ENCODE results near the gene VPS50.

GRCh38 chr7:93238748-93239147, 6.6 kb downstream of the VPS50 start:
- TF ChIP-seq EZH2phosphoT487 (IDR thresholded peaks at IDR 0.05; ENCODE audit: insufficient read depth, low read depth) (no peak), EZH2 (IDR thresholded peaks at IDR 0.05; ENCODE audit: insufficient read depth, poor library complexity, severe bottlenecking) (no peak)

All from GM23248 (cell line).